GM19397 (cell line): ENCODE results near the gene SND1.

ENCODE experiments used
- ATAC-seq: cut with Tn5 transposase; IDR thresholded peaks from one replicate; pipeline ENCODE4 v1.9.1; 2021; ENCODE audit warnings: mild to moderate bottlenecking, moderate library complexity; ENCODE audit not compliant: unreplicated experiment

Gene SND1

GRCh38 chr7:127718340-127718679 lies 66.3 kb downstream of the SND1 start:
- ATAC-seq, result no peak

- ATAC-seq, result no peak
These were observed 74.5 kb downstream of the SND1 start for GRCh38 chr7:127726476-127726875.

GRCh38 chr7:127730658-127731276 lies 78.8 kb downstream of the SND1 start:
- ATAC-seq, result no peak

- no peak for ATAC-seq
These were observed 79.6 kb downstream of the SND1 start for GRCh38 chr7:127731431-127732080.

GRCh38 chr7:127732306-127732705 lies 80.3 kb downstream of the SND1 start:
- ATAC-seq, result no peak

GRCh38 chr7:127733986-127734385 lies 82.0 kb downstream of the SND1 start:
- no peak for ATAC-seq

- no peak for ATAC-seq
These were observed 84.5 kb downstream of the SND1 start for GRCh38 chr7:127736511-127736910.

- no peak for ATAC-seq
These were observed 86.9 kb downstream of the SND1 start for GRCh38 chr7:127738859-127739258.

DNA sequence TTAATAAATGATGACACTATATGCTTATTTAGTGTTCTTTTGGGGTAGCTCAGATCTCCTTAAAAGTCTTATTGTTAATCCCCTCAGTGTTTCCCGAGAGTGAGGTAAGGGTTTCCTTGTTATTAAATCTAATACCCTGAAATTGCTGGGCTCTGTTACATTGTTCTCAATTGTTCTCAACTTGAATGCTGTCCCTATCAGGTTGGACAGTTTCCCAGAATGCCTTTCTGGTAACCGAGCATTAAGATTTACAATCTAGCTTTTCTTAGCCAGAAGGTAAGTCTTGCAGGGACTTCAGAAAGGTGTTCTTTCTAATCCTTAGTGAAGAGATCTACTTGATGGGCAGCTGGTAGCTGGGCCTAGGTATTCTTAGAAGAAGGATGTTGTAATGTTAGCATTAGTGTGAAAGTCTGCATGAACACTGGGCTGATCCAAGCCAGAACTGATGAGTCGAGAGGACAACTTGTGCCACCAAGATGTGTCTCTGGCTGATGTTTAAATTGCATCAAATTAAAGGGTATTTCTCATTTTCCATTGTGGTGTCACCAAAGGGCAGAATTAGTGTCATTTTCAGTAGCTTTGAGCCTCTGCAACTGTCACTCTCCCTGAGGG lies 89.9 kb downstream of the SND1 start:
- ATAC-seq, result no peak

DNA sequence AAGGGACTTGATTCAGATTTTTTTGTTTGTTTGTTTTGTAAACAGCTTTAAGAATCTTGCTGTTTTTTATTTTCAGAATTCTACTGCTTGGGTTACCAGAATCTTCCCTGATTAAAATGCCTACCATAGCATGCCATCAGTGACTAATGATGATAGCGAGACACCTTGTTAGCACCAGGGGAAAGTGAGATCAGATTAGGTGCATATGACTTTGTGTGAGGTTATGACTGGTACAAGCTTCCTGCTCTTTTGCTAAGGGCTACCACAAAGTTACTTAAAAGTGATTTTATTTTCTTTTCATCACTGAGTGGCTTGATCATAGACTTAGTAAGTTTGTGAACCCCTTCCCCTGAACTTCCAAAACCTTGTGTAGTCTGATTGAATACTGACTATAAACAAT lies 93.5 kb downstream of the SND1 start:
- no peak for ATAC-seq

- no peak for ATAC-seq
These were observed 99.1 kb downstream of the SND1 start for GRCh38 chr7:127751062-127751461.

DNA sequence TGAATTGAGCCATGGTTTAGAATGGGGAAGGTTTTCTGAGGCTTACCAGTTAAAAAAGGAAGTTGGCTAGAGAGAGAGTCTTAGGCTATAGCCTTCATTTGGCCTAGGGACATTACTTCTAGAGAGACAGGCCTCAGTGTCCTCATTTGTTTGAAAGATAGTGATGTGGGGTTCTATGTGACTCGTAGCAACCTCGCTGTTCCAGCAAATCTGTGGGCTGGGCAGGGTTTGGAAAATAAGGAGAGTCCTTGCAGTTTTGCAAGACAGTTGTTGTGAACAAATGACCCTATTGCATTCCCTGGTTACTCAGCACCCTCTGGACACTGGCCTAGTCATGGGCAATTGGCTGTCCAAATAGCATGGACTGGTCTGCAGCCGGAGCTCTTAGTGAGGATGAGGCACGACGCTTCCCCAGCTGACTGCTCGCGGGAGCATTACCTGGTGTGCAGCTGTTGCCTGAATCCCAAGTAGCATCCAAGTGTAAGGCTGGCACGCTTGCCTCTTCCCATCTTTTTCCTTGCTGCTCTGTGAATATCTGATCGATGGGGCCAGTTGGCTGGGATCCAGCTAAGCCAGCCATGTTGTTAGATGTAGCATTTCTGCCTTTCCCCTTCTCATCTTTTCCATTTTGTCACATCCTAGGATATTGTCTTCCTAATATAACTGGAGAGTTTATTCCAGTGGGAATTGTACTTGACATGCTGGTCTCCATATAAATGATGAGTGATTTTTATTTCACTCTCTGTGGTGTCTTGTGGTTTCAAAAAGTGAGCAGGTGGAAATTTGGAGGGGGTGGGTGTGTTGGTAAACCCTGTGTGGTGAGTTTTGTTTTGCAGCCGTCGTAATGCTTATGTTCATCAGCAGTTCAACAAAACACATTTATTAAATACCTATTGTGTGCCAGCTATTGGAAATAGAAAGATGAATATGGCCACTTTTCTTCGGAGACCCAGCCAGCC lies 99.8 kb downstream of the SND1 start:
- no peak for ATAC-seq

- ATAC-seq, result no peak
These were observed 100.8 kb downstream of the SND1 start for GRCh38 chr7:127752829-127753228.

GRCh38 chr7:127754457-127754856 lies 102.5 kb downstream of the SND1 start:
- no peak for ATAC-seq

DNA sequence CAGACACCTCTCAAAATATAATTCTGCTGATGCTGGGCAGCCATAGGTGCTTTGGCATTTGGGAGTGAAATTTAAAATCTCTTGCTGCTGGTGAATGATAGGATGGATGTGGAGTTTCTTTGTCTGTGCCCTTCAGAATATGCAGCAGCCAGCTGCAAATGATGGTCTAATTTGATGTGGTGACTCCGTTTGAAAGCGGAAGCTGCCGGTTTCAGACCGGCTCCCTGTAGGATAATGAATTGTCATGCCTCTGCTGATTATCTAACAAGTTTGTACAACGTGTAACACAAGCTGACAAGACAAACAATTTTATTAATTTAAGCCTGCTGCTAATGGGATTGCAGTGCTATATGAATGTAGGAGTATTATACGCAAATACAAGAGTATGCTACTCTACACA lies 103.5 kb downstream of the SND1 start:
- ATAC-seq, result no peak

GRCh38 chr7:127755965-127756364 lies 104.0 kb downstream of the SND1 start:
- ATAC-seq, result no peak

- no peak for ATAC-seq
These were observed 106.1 kb downstream of the SND1 start for GRCh38 chr7:127758105-127758504.

DNA sequence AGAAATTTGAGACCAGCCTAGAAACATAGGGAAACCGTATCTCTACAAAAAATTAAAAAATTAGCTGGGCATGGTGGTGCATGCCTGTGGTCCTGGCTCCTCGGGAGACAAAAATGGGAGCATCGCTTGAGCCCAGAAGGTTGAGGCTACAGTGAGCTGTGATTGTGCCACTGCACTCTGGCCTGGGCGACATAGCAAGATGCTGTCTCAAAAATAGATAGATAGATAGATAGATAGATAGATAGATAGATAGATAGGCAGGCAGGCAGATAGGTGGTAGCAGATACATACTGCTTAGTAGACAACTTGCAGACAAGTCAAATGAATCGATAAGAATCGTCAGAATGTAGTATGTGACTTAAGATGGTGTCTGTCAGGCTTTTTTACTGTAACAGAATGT lies 106.9 kb downstream of the SND1 start:
- ATAC-seq, result no peak

- no peak for ATAC-seq
These were observed 108.0 kb downstream of the SND1 start for GRCh38 chr7:127759945-127760421.

- ATAC-seq, result no peak
These were observed 108.5 kb downstream of the SND1 start for GRCh38 chr7:127760436-127761031.

DNA sequence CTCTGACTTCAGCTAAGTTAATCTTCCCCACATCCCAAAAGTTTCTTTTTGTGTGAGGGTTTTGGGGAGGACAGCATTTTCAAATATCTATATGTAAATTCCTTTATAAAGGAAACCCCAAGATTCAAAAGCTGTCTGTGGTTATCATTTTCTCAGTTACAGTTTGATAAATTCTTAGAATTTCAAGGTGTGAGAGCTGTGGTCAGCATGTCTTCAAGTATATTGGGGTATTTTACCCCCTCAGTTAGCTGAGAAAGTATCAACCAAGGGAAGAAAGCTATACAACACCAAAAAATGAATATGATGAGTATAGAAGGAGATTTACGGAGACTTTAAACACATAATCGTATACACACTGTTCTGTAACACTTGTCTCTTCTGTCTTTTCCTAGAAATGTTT lies 109.2 kb downstream of the SND1 start:
- no peak for ATAC-seq
